ENCODE data around the gene NWD2.
A peak's percentile ranks its signal among the peaks of the same experiment; 100 is the strongest.

Gene NWD2

DNA sequence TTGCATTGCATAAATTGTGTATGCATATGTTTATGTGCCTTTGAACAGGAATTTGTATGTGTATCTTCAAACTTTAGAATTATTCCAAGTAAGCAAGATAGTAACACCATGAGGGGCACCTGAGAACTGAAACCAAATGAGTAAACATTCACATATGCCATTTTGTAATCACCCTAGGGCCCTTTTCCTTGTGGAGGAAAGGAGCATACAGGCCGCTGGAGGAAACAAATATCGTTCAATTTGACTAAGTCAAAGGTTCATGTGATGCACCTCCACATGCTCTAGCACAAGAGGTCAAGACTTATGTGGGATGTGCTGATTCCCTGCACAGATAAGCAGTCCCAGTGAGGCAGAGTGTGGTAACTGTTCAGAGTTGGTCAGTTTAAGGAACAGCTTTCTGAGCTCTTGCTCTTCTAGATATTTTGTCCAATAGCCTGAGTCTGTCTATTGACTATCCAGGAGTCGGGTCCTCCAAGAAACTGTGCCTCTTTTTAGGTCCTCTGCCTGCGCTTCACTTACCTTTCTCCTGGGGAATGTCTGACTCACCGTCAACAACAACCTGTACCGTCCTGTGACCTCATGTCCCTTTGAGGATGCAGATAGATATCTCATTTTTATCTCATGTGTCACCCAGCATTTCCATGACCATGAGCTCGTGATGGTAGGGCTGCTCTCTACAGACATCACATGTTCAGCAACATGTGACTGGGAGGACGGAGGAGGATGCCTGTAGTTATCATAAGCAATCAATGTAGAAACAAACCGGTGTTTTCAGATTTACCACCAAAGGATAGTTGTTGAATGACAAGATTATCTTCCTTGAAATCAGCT, 196.9 kb downstream of the NWD2 start:
- no peak for DNase-seq

DNA sequence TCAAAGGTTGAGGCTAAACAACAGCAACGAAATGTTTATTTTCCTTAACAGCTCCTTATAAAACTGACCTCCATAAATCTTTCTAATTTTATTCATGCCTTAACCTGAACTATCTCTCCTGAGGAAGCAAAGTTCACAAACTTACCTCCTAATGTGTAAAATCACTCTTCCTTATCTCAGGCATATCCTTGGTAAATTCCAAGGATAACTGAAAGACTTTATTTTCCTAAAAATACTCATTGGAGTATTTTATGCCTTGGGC, 197.4 kb downstream of the NWD2 start:
- no peak for DNase-seq

DNA sequence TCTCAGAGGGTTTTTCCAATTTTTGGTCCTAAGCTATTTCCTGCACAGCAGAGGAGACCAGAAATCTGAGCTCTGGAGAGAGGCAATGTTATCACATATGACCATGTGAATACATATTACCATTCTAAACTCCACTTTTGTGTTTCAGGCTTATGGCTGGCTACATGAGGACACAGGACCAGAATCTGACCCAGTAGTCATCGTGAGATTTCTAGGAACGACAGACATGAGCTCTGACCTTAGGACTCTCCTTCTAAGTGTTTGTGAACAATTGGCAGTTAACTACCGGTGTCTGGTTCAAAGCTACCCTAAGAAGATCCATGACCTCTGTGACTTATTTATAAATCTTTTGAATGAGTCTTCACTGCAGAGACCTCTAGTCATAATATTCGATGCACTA, 198.6 kb downstream of the NWD2 start:
- no peak for DNase-seq

DNA sequence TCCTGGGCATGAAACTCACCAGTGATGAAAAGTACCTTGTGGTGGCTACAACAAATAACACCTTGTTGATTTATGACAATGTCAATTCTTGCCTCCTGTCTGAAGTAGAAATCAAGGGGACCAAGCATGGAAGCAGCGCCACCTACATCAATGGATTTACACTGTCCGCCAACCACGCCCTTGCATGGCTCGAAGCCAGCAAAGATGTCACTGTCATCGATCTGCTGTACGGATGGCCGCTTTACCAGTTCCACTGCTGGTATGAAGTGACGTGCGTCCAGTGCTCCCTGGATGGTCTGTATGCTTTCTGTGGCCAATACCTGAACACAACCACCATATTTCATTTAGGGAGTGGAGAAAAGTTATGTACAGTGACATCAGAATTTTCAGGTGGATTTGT, 200.5 kb downstream of the NWD2 start:
- no peak for DNase-seq

DNA sequence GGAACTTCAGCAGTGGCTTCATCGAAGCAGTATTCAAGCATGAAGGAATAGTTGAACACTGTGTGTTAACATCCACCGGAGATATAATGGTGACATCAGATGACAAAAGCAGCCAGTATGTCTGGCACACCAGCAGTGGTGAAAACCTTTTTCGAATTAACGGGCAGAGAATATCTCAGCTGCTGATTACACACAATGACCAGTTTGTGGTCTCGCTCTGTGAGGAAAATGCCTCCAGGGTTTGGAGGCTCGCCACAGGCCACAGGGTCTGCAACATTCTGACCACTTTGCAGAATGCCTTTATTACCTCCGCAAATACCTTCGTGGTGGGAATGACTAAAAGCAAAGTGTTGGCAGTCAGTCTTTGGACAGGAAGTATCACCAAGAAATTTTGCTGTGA, 201.5 kb downstream of the NWD2 start:
- DNase-seq = no peak

DNA sequence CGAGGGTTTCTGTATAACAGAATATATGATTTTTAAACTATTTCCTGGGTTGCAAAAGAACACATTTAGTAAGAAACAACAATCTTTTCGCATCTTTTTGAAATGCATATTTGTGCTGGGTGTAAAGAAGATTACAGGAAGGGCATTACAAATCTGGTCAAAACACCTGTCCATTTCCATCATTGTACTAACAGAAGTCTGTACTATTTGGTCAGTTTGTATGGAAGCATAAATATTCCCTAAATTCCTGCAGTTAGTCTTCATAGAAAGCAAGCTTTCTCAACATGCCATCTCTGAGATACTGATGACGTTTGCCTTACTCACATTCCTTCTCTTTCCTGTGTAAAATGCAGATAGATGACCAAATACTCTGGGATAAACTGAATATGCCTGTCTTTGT, 203.3 kb downstream of the NWD2 start:
- no peak for DNase-seq

DNA sequence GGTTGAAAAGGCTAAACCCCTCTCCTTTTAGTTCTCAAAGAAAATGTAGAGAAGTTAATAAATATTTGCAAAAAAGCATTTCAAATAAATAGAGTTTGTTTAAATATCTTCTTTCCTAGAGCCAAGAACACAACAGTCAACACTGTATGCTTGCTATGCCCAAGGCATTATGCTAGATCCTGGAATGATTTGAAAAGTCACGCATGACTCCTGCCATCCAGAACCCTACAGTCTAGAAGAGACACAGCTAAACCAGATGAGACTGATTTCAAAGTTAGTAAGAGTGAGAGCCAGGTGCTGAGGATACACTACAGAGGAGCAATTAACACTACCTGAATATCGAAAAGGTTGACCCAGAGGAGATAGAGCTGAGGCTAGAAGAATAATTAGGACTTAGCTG, 205.8 kb downstream of the NWD2 start:
- no peak for DNase-seq

DNA sequence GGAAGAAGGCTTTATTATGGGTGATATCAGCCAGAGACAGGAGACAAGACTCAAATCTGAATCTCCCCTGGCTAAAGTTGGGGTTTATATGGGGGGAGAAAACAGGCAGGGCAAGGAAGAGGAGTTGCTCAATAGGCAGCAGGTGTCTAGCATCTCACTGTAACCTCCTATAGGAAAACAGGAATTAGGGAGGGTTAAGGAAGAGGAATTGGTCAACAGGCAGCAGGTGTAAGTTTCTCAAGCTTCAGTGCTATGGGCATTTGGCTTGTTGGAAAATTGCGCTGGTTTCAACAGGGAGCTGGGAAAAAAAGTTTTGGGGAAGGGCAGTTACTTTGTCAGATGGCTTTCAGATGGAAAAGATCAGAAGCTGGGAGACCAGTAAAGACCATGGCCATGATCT, 206.4 kb downstream of the NWD2 start:
- DNase-seq = no peak

DNA sequence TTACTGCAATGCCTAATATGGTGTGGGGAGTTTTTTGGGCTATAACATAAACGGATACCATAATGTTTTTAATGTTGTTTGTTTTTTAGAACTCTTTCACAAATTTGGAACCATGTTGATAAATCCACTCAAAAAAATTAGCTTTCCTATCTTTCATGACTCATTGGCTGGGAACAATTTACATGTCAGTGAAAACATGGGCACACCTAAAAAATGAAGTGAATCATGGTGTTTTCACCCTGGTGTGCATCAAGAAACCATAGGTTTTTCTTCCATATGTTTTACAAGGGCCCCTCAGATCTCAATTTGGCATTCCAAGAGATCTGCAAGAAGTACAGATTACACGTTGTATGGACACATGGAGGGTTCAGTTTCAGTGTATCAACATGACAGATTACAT, 207.1 kb downstream of the NWD2 start:
- DNase-seq = no peak

DNA sequence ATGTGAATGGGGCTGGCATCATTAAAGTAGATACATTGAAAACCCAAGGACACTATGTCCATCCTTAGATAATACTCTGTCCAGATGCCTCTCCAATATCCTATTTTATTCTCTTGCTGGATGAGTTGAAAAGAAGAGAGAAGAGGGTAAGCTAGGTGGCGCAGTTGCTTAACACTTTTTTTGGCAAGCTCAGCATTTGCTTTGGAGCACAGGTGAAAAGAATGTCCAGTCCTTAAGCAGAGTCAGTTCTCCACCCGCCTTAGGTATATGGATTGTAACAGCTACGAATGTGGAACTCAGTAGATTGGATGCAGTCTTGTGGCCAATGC, 208.4 kb downstream of the NWD2 start:
- DNase-seq = peak; percentile 35 to 40

DNA sequence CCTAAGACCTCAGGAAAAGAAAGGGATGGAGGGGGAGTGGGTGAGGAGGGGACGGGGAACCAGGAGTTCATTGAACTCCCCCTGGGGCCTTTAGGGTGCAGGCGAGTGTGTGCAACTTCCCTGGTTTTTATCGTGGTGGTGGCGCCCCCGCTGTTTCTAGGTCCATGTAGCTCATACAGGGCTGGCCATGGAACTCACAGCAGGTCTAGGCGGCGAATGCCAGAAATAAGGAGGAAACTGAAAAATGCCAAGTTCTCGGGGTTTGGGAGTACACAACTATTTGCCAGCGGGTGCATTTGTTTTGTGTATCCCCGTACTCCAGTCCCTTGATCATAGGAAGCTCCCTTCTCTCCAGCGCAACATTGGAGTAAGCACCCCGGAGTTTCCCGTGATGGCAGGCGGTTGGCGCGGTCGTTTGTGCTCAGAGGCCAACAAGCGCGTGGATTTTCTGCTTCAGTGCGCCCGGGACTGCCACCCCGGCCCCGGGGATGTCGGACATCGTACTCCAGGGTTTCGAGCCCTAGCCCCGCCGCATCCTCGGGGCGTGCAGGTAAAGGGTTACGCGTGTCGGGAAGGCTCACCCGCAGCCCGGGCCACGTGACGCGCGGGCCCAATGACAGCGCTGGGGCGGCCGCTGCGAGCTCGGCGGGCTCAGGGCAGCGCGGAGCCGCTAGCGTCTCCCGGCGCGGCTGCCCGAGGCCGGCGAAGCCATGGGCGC, 208.9 kb downstream of the NWD2 start:
- peak; percentile 48 to 62 for DNase-seq

DNA sequence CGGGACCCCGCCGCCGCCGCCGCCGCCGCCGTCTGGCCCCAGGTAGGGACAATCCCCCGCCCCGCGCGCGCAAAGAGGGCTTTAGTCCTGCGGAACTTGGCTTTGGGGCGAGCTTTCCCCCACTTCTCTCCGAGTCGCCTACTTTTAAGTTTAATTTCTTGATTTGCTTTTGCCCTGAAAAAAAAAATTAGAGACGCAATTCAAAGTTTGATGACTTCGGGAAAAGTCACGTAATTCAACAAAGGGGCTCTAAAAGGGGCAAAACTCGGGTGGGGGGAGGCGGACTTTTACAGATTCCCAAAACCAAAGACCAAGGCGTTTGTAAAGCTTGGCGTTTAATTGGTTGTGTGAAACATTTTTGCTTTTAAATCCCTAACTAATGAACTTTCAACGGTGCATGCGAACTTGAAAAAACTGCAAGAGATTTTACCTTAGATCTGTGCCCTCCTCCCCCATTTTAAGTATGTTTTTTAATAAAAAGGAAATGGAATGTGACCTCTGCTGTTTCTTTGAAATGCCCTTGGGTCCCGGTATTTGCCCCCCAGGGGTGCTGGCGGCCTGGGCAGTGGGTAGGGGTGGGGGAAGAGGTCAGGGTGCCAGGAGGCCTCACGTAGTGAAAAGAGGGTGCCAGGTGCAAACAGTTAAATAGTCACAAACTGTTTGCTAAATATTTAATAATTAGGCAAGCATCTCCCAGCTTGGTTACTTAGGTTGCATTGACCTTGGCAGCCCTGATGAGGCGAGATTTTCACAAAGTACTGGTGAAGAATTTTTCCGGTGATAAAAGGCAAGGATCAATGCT, 209.7 kb downstream of the NWD2 start:
- no peak for DNase-seq

DNA sequence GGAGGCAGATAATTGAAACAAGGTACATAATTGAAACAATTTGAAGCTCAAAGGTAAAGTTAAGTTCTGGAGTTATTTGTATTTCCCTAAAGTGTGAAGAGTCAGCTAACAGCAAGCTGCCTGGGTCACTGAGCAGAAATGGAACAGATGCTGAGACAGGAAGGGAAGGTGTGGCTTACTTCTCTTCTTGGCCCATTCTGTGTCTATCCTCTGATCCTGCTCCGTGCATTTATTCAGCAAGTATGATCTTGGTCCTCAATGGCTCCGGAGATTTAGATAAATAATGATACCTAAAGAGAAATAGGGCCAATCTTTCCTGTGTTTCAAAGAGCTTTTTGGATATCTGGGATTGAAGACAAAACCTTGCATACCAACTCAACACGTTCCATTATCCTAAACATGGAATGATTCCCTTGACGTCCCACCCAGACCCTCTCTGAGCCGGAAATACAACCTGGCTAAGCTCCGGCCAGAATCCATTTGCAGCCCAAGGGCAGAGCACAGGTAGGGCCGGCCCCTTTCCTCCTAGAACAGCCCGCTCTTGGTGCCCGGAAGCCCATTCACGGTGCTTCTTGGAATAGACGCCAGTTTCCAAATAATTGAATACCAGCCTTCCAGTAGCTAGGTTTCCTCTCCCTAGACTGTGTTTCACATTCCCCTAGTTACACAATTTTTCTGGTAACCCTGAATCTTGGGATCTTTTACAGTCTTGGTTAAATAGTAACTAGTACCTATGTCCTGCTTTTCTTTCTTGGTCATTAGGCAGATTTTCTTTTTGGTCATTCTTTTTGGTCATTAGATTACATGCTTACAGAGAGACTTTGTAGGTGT, 211.0 kb downstream of the NWD2 start:
- no peak for DNase-seq

DNA sequence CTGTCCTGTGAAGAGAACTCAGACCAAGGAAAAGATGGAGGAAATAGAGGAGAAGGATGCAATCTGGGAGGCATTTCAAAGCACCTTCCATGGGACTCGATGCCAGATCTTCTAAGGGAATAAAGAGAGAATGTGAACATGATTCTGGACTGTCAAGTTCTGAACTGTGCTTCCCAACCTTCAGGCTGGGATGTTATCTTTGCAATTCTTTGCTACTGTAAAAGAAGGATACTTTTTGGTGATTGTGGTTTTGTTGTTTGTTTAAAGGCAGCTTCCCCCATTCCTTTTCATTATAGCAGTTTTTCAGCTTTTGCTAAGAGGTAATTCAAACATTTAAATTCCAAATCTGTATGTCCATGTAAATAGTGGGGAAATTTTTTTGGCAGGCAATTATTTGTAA, 217.3 kb downstream of the NWD2 start:
- DNase-seq = no peak

DNA sequence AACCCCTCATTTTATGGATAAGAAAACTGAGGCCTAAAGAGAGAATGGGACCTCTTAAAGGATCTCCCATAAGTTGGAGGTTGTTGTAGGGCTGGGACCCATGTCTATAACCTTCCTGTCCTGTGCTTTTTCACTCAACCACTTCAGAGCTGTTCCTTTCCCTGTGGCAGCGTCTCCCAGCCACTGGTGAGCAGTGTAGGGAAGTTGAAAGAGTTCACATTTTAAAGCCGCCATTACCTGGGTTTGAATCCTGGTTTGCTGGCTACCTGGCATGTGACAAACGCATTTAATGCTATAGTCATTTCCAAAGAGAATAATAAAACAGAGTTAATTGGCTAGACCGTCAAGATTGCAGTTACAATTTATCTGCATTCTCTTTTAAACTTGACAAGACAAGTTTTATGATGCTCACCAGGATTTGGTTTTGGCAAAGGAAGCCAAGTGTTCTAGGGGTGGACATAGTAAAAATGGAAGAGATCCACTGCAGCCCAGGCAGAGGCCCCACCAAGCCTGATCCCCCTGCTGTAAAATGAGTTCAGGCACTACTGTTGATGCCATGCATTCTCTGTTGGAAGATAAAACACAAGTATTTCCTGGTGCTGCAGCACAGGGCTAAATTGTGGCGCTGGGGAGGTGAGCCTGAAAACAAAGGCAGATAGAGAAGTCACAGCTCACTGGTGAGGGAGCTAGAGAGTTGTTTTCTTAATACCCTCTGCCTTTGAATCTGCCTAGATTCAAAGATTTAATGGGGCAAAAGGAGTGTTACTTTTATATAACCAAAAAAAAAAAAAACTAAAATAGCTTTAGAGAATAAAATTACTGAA, 218.7 kb downstream of the NWD2 start:
- no peak for DNase-seq

DNA sequence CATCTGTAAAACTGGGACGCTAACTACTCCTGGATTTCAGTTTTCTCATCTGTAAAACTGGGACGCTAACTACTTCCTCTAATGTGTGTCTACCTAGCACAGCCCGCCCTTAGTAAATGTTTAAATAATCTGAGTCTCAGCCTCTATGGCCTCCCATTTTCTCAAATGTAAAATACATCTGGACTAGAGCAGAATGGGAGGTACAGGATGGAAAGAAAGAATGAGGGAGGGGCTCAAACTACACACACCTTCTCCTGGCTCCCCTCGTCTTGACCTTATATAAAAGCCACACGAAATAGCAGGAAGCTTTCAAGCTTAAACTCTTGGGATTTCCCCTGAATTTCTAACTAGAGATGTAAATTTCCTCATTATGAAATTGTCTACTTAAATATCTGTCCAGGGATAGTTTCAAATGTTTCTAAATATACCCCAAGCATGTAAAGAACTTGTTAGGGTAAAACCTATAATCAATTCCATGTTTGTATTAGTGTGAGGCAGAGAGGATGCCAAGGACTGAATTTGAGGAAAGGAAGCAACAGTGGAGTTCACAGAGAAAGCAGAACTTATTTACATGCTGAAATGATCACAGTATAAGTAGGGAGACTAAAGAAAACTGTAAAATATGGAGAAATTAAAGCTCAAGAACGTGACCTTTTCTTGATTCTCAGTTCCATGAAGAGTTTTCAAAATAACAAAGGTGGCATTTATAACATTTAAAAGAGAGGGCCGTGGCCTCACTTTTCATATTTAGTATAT, 220.0 kb downstream of the NWD2 start:
- no peak for DNase-seq

DNA sequence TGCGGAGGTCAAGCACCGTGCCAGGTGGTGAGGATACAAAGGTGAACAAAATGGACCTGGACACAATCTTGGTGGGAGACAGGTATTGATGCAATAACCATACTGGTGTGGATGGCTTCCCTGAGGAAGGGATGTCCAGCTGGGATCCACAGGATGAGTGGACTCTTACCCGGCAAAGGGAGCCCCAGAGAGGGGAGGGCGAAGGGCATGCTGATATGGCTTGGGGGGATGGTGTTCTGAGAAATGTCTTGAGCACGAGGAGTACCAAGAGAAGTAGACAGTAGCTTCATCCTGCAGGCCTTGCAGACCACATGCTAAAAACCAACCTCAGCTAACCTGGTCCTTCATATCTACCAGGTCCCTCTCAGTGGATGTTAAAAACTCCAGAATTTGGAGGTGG, 220.8 kb downstream of the NWD2 start:
- DNase-seq = no peak

DNA sequence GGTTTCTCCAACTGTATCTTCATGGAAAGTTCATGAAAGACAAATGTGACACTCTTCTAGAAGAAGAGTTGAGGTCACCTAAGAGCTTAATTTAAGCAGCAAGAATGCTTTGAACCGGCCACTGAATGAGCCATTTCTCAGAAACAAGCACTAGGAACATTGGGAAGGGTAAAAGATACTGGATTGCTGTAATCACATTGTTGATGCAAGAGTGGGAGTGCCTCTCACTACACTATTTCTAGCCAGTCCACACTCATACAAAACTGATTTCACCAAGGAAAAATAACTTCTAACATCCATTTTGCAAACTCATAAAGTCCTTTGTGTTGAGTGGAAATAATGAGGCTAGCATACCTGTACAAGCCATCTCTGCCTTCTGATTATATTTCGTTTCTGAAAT, 221.3 kb downstream of the NWD2 start:
- DNase-seq = no peak

DNA sequence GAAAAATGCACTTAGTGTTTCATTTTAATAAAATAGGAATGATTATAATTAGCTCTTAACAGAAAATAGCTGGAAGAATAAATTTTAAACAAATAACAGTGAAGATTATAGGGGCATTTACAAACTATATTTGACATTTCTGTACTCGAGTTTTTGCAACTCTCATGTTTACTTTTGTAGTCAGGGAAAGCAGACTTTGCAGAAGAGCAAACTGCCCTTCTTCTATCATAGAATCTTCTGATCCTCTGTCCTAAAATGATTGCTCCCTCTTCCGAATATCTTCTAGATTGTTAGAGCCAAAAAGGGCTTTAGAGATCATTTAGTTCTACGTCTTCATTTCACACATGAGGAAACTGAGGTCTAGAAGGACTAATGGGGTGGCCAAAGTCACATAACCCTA, 222.7 kb downstream of the NWD2 start:
- DNase-seq = no peak

DNA sequence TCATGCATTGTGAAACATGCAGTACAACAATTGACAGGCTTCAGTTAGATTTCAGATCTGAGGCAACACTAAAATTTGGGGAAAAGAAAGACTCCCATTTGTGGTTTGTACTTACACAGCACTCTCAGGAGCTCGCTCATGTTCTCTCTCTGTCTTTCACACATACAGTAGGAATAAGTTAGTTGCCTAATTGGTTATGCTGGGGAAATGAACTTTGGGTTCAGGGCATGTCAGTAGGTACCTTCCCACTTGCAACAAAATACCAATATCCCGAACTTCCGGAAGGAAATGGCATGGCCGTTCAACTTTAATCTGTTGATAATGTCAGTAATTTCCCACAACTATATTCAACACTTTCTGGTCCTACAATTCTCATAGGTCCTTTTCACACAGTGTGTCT, 223.3 kb downstream of the NWD2 start:
- no peak for DNase-seq

DNA sequence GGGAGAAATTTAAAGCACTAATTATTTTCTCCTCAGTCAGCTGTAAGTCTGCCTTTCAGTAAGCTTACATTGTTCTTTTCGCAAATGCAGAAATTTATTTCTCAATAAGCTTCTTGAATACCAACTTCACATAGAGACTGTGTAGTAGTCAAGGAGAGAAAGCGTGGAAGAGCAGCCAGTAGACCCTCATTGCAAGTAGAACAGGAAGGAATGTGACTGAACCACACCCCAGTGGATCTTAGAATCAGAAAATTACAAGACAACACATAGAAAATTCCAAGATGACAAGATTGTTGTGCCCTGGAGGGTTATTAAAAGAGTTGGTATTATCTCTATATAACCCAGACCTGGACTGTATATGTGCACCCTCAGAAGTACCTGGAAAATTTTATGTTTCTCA, 224.7 kb downstream of the NWD2 start:
- DNase-seq = no peak

DNA sequence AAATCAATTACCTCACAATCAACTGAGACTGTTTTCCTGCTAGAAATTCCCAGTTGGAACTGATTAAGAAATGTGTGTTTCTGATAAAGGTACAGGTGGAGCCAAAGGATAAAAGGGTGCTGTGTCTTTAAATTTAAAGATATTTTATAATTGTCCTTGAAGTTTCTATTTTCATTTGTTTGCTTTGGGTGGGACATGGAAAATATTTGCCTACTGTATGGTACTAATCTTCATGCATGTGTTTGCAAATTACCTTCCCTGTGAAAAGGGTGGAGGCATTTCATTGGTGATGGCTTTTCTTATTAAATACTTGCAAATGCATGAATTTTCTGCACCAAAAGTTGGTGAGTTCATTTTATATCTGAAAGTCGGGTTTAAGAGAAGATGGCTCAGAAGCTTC, 225.7 kb downstream of the NWD2 start:
- DNase-seq = no peak

All from stimulated activated CD4-positive, alpha-beta T cell treated with anti-CD3 and anti-CD28 coated beads, Interleukin-2, amount 100 ng/mL, for 24 hours (primary cell).